PFSK-1 (cell line): ENCODE data around the gene LAYN.

Experiments used
- FOXP2 ChIP-seq: optimal IDR thresholded peaks from 2 replicates; pipeline ENCODE3; 2011; ENCODE audit warnings: borderline replicate concordance, control low read depth, inconsistent platforms; ENCODE audit not compliant: insufficient read depth; ENCODE audit errors: extremely low read length, extremely low read depth
- POLR2AphosphoS5 ChIP-seq: IDR thresholded peaks from 2 replicates; pipeline ENCODE4 v1.6.1; 2012; ENCODE audit warnings: low read depth, mild to moderate bottlenecking, control low read depth, low read length, moderate library complexity
- SIN3A ChIP-seq: IDR thresholded peaks from 2 replicates; pipeline ENCODE4 v1.6.1; 2012; ENCODE audit warnings: mild to moderate bottlenecking, low read length, moderate library complexity, borderline replicate concordance; ENCODE audit not compliant: insufficient read depth
- TAF1 ChIP-seq: IDR thresholded peaks from 2 replicates; pipeline ENCODE4 v1.6.1; 2012; ENCODE audit warnings: low read length, control low read depth, borderline replicate concordance; ENCODE audit not compliant: insufficient read depth
- TF ChIP-seq, protein P1 (sequence below), 2 experiments: IDR thresholded peaks; 2 replicates each; pipeline versions ENCODE4 v1.6.1 to v1.8.0; 2011 to 2012; ENCODE audit warnings: low read depth in 2 of 2, low read length in 2 of 2, control low read depth in 1 of 2, inconsistent platforms in 1 of 2, mild to moderate bottlenecking in 1 of 2, moderate library complexity in 1 of 2; ENCODE audit not compliant: insufficient read depth in 1 of 2

LAYN gene

GRCh38 chr11:111531136-111531535 is 9.4 kb upstream of the LAYN start:
- TF ChIP-seq TAF1 = no peak
- no peak for TF ChIP-seq FOXP2
- TF ChIP-seq, protein P1, sequence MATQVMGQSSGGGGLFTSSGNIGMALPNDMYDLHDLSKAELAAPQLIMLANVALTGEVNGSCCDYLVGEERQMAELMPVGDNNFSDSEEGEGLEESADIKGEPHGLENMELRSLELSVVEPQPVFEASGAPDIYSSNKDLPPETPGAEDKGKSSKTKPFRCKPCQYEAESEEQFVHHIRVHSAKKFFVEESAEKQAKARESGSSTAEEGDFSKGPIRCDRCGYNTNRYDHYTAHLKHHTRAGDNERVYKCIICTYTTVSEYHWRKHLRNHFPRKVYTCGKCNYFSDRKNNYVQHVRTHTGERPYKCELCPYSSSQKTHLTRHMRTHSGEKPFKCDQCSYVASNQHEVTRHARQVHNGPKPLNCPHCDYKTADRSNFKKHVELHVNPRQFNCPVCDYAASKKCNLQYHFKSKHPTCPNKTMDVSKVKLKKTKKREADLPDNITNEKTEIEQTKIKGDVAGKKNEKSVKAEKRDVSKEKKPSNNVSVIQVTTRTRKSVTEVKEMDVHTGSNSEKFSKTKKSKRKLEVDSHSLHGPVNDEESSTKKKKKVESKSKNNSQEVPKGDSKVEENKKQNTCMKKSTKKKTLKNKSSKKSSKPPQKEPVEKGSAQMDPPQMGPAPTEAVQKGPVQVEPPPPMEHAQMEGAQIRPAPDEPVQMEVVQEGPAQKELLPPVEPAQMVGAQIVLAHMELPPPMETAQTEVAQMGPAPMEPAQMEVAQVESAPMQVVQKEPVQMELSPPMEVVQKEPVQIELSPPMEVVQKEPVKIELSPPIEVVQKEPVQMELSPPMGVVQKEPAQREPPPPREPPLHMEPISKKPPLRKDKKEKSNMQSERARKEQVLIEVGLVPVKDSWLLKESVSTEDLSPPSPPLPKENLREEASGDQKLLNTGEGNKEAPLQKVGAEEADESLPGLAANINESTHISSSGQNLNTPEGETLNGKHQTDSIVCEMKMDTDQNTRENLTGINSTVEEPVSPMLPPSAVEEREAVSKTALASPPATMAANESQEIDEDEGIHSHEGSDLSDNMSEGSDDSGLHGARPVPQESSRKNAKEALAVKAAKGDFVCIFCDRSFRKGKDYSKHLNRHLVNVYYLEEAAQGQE (IDR thresholded peaks at IDR 0.05; ENCODE audit: insufficient read depth in 1 of 2, low read depth in 2 of 2, low read length in 2 of 2) = no peak
- no peak for TF ChIP-seq POLR2AphosphoS5

- no peak for TF ChIP-seq POLR2AphosphoS5
- no peak for TF ChIP-seq SIN3A
Measured at GRCh38 chr11:111531687-111532364, 8.7 kb upstream of the LAYN start.

DNA sequence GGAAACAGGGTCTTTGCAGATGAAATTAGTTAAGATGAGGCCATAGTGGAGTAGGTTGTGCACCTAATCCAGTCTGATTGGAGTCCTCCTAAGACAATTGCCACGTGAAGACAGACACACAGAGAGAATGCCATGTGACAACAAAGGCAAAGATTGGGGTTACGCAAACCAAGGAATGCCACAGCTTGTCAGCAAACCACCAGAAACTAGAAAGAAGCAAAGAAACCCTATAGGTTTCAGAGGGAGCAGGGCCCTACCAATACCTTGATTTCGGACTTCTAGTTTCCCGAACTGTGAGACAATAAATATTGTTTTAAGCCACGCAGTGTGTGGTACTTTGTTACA is 8.2 kb upstream of the LAYN start:
- TF ChIP-seq SIN3A (no peak), TAF1 (no peak), POLR2AphosphoS5 (no peak), FOXP2 (no peak)
- TF ChIP-seq, protein P1 (IDR thresholded peaks at IDR 0.05; ENCODE audit: insufficient read depth in 1 of 2, low read depth in 2 of 2, low read length in 2 of 2) = no peak

DNA sequence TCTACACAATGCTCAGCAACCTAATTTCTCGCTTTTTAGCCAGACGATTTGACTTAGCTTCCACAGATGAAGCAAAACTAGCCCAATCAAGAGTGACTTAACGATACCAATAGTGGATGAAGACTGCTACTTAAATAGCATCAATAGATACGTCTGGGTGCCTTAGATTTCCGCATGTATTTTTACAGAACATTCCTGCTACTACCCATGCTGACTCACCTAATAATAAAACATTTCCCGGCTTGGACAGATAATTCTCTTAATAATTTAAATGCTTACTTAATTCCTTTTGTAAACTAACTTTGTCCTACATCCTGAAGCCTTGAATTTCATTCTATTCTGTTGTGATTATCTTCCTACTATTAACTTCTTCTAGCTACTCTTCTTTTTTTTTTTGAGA is 5.2 kb upstream of the LAYN start:
- TF ChIP-seq POLR2AphosphoS5 = no peak
- TF ChIP-seq FOXP2 = no peak
- TF ChIP-seq SIN3A = no peak
- no peak for TF ChIP-seq TAF1
- TF ChIP-seq, protein P1 (IDR thresholded peaks at IDR 0.05; ENCODE audit: insufficient read depth in 1 of 2, low read depth in 2 of 2, low read length in 2 of 2) = no peak

DNA sequence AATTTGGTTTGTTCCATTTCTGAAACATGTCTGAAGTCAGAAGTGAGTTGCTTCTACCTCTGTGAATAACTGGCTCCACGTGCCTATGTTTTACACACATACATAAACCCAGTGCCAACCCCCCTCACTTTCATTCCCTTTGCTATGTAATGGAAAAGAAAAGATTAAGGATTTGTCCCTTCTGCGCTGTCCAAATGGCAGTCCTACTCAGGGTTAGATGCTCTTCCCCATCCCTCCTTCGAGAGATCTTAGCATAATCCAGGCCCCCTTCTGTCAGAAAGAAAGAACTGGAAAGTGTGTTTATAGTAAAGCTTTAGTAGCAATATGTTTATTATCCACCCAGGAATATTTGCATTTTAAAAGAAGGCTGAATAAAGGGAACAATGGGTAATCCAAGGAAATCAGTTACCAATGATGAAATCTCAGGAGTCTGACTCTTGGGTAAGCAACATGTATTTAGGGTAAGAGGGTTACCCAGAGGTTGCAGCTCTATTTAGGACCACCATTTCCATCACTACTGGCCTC is 3.1 kb upstream of the LAYN start:
- TF ChIP-seq SIN3A (no peak), TAF1 (no peak), POLR2AphosphoS5 (no peak), FOXP2 (no peak)
- TF ChIP-seq, protein P1 (IDR thresholded peaks at IDR 0.05; ENCODE audit: insufficient read depth in 1 of 2, low read depth in 2 of 2, low read length in 2 of 2) = no peak
